A375 (cell line): Measurements from ENCODE around the gene COQ10A. TPM values are rescaled to one million over a fixed set of nuclear protein-coding genes. Genes with fewer than 3 reads are reported as not detected.

ENCODE experiments used
- total RNA-seq: library from RNA; depleted of rRNA; stranded (reverse); fragments of >200 nt; shearing (Covaris generic); gene quantifications from 2 replicates; pipeline ENCODE4 v1.2.3, GENCODE V29; 2014; rRNA removed

Gene COQ10A
- total RNA-seq = 21.2 and 23.2 TPM in 2 replicates

DNA sequence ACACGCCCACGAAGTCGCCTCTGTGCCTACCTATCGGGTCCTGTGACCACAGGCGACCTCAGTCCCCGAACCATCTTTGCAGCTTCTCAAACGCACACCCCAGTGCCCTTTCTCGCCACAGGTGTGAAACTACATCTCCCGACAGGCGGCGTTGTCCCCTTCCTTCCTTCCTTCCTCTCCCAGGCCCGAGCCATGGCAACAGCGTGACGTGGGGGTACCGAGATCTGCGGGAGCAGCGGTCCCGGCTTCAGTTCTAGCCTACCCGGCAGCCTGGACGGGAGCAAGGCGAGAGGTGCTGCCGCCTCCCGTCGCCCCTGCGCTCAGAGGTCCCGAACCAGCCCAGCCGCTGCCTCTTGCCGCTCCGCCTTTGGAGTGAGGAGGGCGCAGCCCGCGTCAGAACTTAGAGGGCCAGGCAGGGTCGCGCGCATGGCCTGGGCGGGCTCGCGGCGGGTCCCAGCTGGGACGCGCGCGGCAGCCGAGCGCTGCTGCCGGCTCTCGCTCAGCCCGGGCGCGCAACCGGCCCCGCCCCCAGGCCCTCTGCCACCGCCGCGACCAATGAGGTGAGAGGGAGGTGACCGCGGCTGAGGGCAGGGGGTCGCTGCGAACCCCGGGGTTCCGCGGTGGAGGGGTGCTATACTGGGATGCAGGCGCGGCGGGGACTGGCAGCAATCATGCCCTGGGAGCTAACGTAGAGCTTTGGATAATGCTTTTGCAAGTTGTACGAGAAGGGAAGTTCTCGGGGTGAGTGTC lies at the start of gene COQ10A:
TSS of gene COQ10A (plus strand) at position 250 of the 750 bp plus-strand sequence. CDS start at position 427, 177 bp downstream.

DNA sequence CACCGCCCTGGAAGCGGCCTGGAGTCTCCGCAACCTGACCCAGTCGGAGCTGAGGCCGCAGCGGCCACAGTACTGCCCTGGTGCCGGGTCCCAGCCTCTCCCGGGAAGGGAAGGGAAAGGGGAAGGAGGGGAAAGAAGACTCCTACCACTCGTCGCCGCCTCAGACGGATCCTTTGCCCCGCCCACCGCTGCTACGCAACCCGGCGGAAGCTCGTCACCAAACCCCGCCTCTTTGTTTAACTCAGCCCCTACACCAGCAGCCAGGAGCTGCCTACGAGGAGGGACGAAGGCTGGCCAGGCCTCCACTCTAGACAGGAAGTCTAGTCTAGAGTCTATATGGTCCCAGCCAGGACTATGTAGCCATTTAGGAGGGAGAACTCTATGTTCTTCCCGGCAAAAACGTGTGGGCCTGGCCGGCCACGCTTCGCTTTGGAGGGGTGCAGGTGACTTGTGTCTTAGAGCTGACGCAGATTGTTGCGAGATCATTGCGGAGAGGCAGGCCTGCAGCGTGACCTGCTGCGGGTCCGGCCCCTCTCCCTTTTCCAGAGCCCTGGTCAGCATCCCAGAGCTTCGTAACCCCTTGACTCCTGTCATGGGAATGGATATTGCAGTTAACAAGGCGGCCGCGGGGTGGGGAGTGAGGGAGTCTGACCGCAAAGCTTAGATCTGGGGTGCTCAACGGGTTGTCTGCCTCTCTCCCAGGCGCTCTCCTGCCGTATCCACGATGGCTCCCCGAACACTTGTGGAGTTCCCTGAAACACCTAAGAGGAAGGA lies 44.8 kb upstream of the COQ10A start, which contains the start of gene RNF41:
TSS of gene RNF41 (minus strand) at position 166 of the 774 bp plus-strand sequence. CDS start 7,875 bp downstream, outside the sequence.

DNA sequence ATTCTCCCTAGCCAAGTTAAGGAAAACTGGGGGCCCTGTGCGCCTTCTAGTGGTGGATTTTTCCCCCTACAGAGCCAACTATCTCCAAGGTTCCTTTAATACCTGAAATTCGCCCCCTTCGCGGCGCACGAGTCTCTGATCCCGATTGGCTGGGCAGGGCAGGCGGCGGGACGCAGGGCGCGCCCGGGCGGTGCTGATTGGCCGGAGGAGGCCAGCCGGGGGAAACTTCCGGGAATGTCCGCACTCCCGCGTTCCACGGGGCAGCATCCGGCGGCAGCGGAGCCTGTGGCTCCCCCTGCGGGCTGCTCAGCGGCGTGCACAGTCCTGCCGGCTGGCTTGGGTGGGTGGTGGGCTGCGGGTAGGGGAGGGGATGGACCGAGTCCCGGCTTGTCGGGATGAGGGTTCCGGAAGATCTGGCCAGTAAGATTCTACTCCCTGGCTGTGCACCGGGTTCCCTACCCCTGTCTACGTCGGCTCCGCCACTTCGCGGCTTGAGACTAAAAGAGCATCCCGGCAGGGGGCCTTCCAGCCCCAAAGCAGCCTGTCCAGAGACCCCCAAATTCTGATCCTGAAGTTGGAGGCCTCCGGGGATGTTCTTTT lies 42.5 kb upstream of the COQ10A start, which contains the start of gene NABP2:
TSS of gene NABP2 (plus strand) at position 241 of the 600 bp plus-strand sequence. CDS start 515 bp downstream, outside the sequence.

GRCh38 chr12:56229916-56230431 lies 36.8 kb upstream of the COQ10A start, which contains the start of gene SLC39A5:
TSS of gene SLC39A5 (plus strand) at chr12:56230051. CDS start at chr12:56231275, 1,224 bp downstream.

GRCh38 chr12:56258068-56258819 lies 8.5 kb upstream of the COQ10A start, which contains the start of gene ANKRD52:
TSS of gene ANKRD52 (minus strand) at chr12:56258384. CDS start at chr12:56258269, 115 bp downstream.

DNA sequence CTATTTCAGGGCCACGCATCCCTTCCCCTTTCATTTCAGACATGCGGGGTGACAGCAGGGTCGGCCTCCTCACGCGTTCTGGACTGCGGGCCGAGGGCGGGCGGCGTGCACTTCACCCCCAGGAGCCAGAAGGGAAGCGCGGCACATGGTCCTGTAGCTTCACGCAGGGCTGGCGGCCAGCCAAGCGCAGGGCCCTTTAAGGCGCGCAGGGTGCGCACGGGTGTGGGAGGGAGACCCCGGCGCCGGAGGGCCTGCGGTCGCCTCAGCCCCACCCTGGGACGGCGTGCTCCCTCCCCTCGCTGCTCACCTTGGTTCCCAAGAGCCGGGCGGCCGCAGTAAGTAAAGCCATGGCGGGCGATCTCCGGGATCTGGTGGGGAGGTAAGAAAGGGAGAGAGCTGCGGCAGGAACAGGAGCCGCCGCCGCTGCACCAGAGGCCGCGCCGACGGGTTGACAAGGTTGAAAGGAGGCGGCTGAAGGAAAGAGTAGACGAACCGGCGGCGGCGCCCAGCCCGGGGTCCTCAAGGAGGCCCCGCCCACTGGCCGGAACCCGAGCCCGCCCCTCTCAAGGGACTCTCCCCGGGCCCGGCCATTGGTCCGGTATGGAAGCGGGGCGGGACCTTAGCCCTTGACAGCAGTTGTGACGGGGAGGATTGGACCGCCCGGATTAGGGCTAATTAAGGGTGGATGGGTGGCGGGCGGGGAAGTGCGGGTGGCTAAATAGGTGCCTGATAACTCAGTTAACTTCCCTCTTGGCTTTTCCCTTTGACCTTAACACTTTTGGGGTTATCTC lies 33.3 kb downstream of the COQ10A start, which contains the start of gene CS:
TSS of gene CS (minus strand) at position 478 of the 791 bp plus-strand sequence. CDS start at position 349, 129 bp downstream.

GRCh38 chr12:56315622-56316473 lies 49.1 kb downstream of the COQ10A start, which contains the start of gene CNPY2:
TSS of gene CNPY2 (minus strand) at chr12:56315988. CDS start at chr12:56315217, 771 bp downstream.

Other genes starting within 250 kb of the COQ10A start
- 1.7 and 1.8 TPM in 2 replicates for gene IKZF4, start 245.9 kb upstream of the COQ10A start, total RNA-seq
- gene RPS26, start 225.0 kb upstream of the COQ10A start, total RNA-seq = 184 and 199 TPM in 2 replicates
- 156 and 173 TPM in 2 replicates for gene ERBB3, start 186.8 kb upstream of the COQ10A start, total RNA-seq
- gene PA2G4, start 162.4 kb upstream of the COQ10A start, total RNA-seq = 478 and 571 TPM in 2 replicates
- gene RPL41, start 150.3 kb upstream of the COQ10A start, total RNA-seq = 7,110 and 8,345 TPM in 2 replicates
- gene ZC3H10, start 148.7 kb upstream of the COQ10A start, total RNA-seq = 6.1 and 7.4 TPM in 2 replicates
- 122 and 134 TPM in 2 replicates for gene ESYT1, start 138.7 kb upstream of the COQ10A start, total RNA-seq
- 192 and 196 TPM in 2 replicates for gene MYL6B, start 114.4 kb upstream of the COQ10A start, total RNA-seq
- gene MYL6, start 108.6 kb upstream of the COQ10A start, total RNA-seq = 1,070 and 1,254 TPM in 2 replicates
- 44.2 and 50.5 TPM in 2 replicates for gene SMARCC2, start 77.5 kb upstream of the COQ10A start, total RNA-seq
- gene RNF41, start 45.0 kb upstream of the COQ10A start, total RNA-seq = 115 and 119 TPM in 2 replicates
- gene NABP2, start 42.6 kb upstream of the COQ10A start, total RNA-seq = 58.5 and 66.1 TPM in 2 replicates
- gene SLC39A5, start 36.9 kb upstream of the COQ10A start, total RNA-seq = not detected in 2 replicates
- gene ANKRD52, start 8.6 kb upstream of the COQ10A start, total RNA-seq = 15.9 and 16.3 TPM in 2 replicates
- gene CS, start 33.4 kb downstream of the COQ10A start, total RNA-seq = 115 and 119 TPM in 2 replicates
- 154 and 163 TPM in 2 replicates for gene CNPY2, start 49.0 kb downstream of the COQ10A start, total RNA-seq
- 38.7 and 58.8 TPM in 2 replicates for gene PAN2, start 67.1 kb downstream of the COQ10A start, total RNA-seq
- 0.21 and 0.23 TPM in 2 replicates for gene IL23A, start 71.9 kb downstream of the COQ10A start, total RNA-seq
- gene STAT2, start 93.2 kb downstream of the COQ10A start, total RNA-seq = 33.0 and 33.2 TPM in 2 replicates
- not detected in 2 replicates for gene APOF, start 95.9 kb downstream of the COQ10A start, total RNA-seq
- 19.1 and 24.1 TPM in 2 replicates for gene TIMELESS, start 182.5 kb downstream of the COQ10A start, total RNA-seq
- 0.11 TPM in 1 of 2 replicates, not detected in the other for gene MIP, start 187.7 kb downstream of the COQ10A start, total RNA-seq
- gene SPRYD4, start 201.6 kb downstream of the COQ10A start, total RNA-seq = 4.5 and 4.7 TPM in 2 replicates
- 0.37 TPM in 1 of 2 replicates, not detected in the other for gene GLS2, start 221.2 kb downstream of the COQ10A start, total RNA-seq